ENCODE measurements around the gene SLC6A13. TPM values are rescaled to one million over a fixed set of nuclear protein-coding genes. Genes with fewer than 3 reads are reported as not detected.

SLC6A13 gene
- polyA plus RNA-seq, 1 experiment, result not detected

DNA sequence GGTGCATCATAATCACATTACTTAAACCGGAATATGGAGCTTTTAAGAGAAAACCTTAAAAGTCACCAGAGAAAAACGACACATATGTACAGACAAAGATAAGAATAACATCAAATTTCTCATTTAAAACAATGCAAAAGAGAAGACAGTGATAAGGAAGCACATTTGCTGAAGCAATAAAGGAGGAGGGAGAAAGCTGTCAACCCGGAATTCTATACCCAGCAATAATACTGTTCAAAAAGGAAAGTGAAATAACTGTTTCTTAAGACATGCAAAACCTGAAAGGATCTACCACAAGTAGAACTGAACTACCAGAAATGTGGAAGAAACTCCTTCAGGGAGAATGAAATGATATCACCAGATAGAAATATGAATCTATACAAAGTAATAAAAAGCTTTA is 15.4 kb downstream of the SLC6A13 start:
- TF ChIP-seq CTCF (IDR thresholded peaks at IDR 0.05; ENCODE audit: low read depth, low read length), result no peak
- H3K27ac ChIP-seq (ENCODE audit: low read depth, low read length), result no peak overlapping the region
- ChIA-PET CTCF (interaction anchor here (0.9 kb wide), 1 partner anchor 58 kb away, joined by 3 read pairs; no protein-coding TSS in a partner anchor), POLR2A (no interaction called here)
- H3K27me3 ChIP-seq (ENCODE audit: control insufficient read depth, insufficient read depth, low read length), result peaks cover 15% of the 10 kb centered on the region
- no peaks in the 10 kb centered on the region; the same call in 1 of the 2 replicates for H3K9me3 ChIP-seq (ENCODE audit: control insufficient read depth, insufficient read depth, low read length)
- no peak overlapping the region for H3K4me3 ChIP-seq (ENCODE audit: low read depth, low read length)
- DNase-seq (ENCODE audit: low read depth, low spot score), result no peak

DNA sequence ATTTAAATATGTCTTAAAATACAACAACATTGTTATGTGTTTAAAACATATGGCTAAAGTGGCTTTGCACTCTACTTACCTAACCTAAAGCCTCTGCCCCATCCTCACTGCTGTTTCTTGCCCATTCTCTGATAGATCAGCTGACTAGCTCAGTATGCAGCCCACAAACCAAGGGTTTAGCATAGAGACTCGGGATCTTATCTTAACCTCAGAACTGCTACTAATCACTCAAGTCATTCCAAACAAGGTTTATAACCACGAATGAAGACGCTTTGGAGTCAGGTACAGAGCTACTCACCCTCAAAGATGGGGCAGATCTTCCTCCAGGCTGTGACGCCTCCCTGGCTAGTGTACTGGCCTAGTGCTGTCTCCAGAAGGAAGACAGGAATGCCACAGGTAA is 19.3 kb downstream of the SLC6A13 start:
- Histone ChIP-seq H3K27ac (ENCODE audit: low read depth, low read length) (no peak overlapping the region), H3K9me3 (ENCODE audit: control insufficient read depth, insufficient read depth, low read length) (no peaks in the 10 kb centered on the region; the same call in 1 of the 2 replicates), H3K27me3 (ENCODE audit: control insufficient read depth, insufficient read depth, low read length) (peaks cover 11% of the 10 kb centered on the region), H3K4me3 (ENCODE audit: low read depth, low read length) (no peak overlapping the region)
- ChIA-PET CTCF (no interaction called here), POLR2A (no interaction called here)
- TF ChIP-seq CTCF (IDR thresholded peaks at IDR 0.05; ENCODE audit: low read depth, low read length), result no peak
- no peak for DNase-seq (ENCODE audit: low read depth, low spot score)

DNA sequence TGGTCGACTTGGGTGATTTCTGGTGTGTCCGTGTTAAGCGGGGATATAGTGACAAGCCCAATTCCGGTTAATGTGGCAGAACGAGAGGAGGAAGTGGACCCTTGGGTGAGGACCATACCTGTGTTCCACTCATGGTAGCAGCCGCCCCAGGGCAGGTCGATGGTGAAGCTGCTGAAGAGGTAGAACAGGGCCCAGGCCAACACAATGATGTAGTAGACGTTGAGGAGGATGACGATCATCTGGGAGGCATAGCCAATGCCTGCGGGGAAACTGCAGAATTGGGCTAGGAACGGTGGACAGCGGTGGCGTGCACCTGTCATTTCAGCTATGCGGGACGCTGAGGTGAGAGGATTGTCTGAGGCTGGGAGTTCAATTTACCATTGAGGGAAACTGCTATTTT is 20.1 kb downstream of the SLC6A13 start:
- POLR2A ChIA-PET, result no interaction called here
- no peak for DNase-seq (ENCODE audit: low read depth, low spot score)
- CTCF ChIA-PET, result no interaction called here
- no peak for TF ChIP-seq CTCF (IDR thresholded peaks at IDR 0.05; ENCODE audit: low read depth, low read length)
- no peaks in the 10 kb centered on the region; the same call in 1 of the 2 replicates for H3K9me3 ChIP-seq (ENCODE audit: control insufficient read depth, insufficient read depth, low read length)
- H3K4me3 ChIP-seq (ENCODE audit: low read depth, low read length), result no peak overlapping the region
- peaks cover 11% of the 10 kb centered on the region for H3K27me3 ChIP-seq (ENCODE audit: control insufficient read depth, insufficient read depth, low read length)
- no peak overlapping the region for H3K27ac ChIP-seq (ENCODE audit: low read depth, low read length)

- Histone ChIP-seq H3K4me3 (ENCODE audit: low read depth, low read length) (no peak overlapping the region), H3K9me3 (ENCODE audit: control insufficient read depth, insufficient read depth, low read length) (peaks cover 9% of the 10 kb centered on the region), H3K27ac (ENCODE audit: low read depth, low read length) (no peak overlapping the region), H3K27me3 (ENCODE audit: control insufficient read depth, insufficient read depth, low read length) (peaks cover 11% of the 10 kb centered on the region)
- TF ChIP-seq CTCF (IDR thresholded peaks at IDR 0.05; ENCODE audit: low read depth, low read length), result no peak
- ChIA-PET CTCF (no interaction called here), POLR2A (no interaction called here)
- no peak for DNase-seq (ENCODE audit: low read depth, low spot score)
Observed at GRCh38 chr12:241266-241665, 21.4 kb downstream of the SLC6A13 start.

- no peak overlapping the region for H3K4me3 ChIP-seq (ENCODE audit: low read depth, low read length)
- ChIA-PET POLR2A (no interaction called here), CTCF (no interaction called here)
- DNase-seq (ENCODE audit: low read depth, low spot score), result no peak
- peaks cover 11% of the 10 kb centered on the region for H3K27me3 ChIP-seq (ENCODE audit: control insufficient read depth, insufficient read depth, low read length)
- H3K9me3 ChIP-seq (ENCODE audit: control insufficient read depth, insufficient read depth, low read length), result peaks cover 10% of the 10 kb centered on the region
- H3K27ac ChIP-seq (ENCODE audit: low read depth, low read length), result no peak overlapping the region
- TF ChIP-seq CTCF (IDR thresholded peaks at IDR 0.05; ENCODE audit: low read depth, low read length), result no peak
Observed at GRCh38 chr12:240566-240965, 22.1 kb downstream of the SLC6A13 start.
